DND-41 (cell line): ENCODE measurements around the gene OR5K3.

Experiments used
- ATAC-seq: fragments of 200-7000 bp; cut with Tn5 transposase; 3 replicates; pipeline ENCODE4 v1.9.1; 2021; ENCODE audit warnings: low read depth; ENCODE audit not compliant: insufficient read depth
- DNase-seq: peaks from one replicate; pipeline ENCODE4 v3.0.0-alpha.2; 2020
- H2AFZ ChIP-seq: 2 replicates; pipeline ENCODE4 v1.6.0; 2012; ENCODE audit warnings: low read depth, low read length
- H3K27ac ChIP-seq: 2 replicates; pipeline ENCODE4 v1.5.1; 2012; ENCODE audit warnings: low read length, inconsistent platforms
- H3K27me3 ChIP-seq: fragments of 200-600 bp; sonication (generic); 2 replicates; pipeline ENCODE4 v1.6.0; 2012; ENCODE audit warnings: low read length, mild to moderate bottlenecking, inconsistent platforms; ENCODE audit not compliant: insufficient read depth, poor library complexity
- H3K36me3 ChIP-seq: 2 replicates; pipeline ENCODE4 v1.5.1; 2012; ENCODE audit warnings: low read length, inconsistent platforms; ENCODE audit not compliant: insufficient read depth
- H3K4me1 ChIP-seq: 2 replicates; pipeline ENCODE4 v1.5.1; 2012; ENCODE audit warnings: mild to moderate bottlenecking, low read length; ENCODE audit not compliant: insufficient read depth
- H3K4me2 ChIP-seq: 2 replicates; pipeline ENCODE4 v1.6.0; 2012; ENCODE audit warnings: mild to moderate bottlenecking, moderate library complexity, low read length, inconsistent platforms; ENCODE audit not compliant: insufficient read depth
- H3K4me3 ChIP-seq, 2 experiments: fragments of 200-600 bp in 1 of 2; shearing (Covaris generic) in 1 of 2; 2 replicates each; pipeline ENCODE4 v1.5.1; 2012 to 2016; ENCODE audit warnings: inconsistent platforms in 2 of 2, low read length in 2 of 2, mild to moderate bottlenecking in 2 of 2, low read depth in 1 of 2, moderate library complexity in 1 of 2
- H3K79me2 ChIP-seq: 2 replicates; pipeline ENCODE4 v1.6.0; 2012; ENCODE audit warnings: low read length, inconsistent platforms; ENCODE audit not compliant: insufficient read depth
- H3K9ac ChIP-seq: 2 replicates; pipeline ENCODE4 v1.6.0; 2012; ENCODE audit warnings: low read depth, mild to moderate bottlenecking, inconsistent platforms, low read length, moderate library complexity
- H3K9me3 ChIP-seq: 2 replicates; pipeline ENCODE4 v1.5.1; 2012; ENCODE audit warnings: low read length, moderate library complexity, mild to moderate bottlenecking, inconsistent platforms; ENCODE audit not compliant: insufficient read depth, severe bottlenecking
- H4K20me1 ChIP-seq: 2 replicates; pipeline ENCODE4 v1.6.0; 2012; ENCODE audit warnings: low read length; ENCODE audit not compliant: insufficient read depth
- CTCF ChIP-seq: IDR thresholded peaks from 2 replicates; pipeline ENCODE4 v1.5.1; 2012; ENCODE audit warnings: borderline replicate concordance, low read length, moderate library complexity, mild to moderate bottlenecking; ENCODE audit not compliant: poor library complexity, severe bottlenecking; ENCODE audit errors: extremely low read depth
- EZH2 ChIP-seq: IDR thresholded peaks from 3 replicates; pipeline ENCODE4 v1.6.1; 2012; ENCODE audit warnings: borderline replicate concordance, low read depth, mild to moderate bottlenecking, moderate library complexity, low read length, inconsistent platforms; ENCODE audit not compliant: severe bottlenecking

The OR5K3 gene

GRCh38 chr3:98390366-98390765 is at the start of gene OR5K3:
TSS of gene OR5K3 (plus strand) at chr3:98390666. CDS start at chr3:98390666, 0 bp downstream.
- Histone ChIP-seq H3K4me1 (no peaks in the 10 kb centered on the region), H3K4me3 (no peak within 1 kb of the TSS), H3K27ac (no peak within 1 kb of the TSS), H4K20me1 (no peaks in the 10 kb centered on the region), H3K9ac (no peak within 1 kb of the TSS), H3K36me3 (no peaks in the 10 kb centered on the region), H2AFZ (no peak within 1 kb of the TSS), H3K4me2 (no peak within 1 kb of the TSS), H3K27me3 (no peaks in the 10 kb centered on the region), H3K79me2 (no peaks in the 10 kb centered on the region), H3K9me3 (no peaks in the 10 kb centered on the region)
- DNase-seq = no peak
- TF ChIP-seq EZH2 (no peak), CTCF (no peak)
- ATAC-seq = no peak

- Histone ChIP-seq H3K4me2 (no peak overlapping the region), H2AFZ (no peak overlapping the region), H3K4me1 (no peaks in the 10 kb centered on the region), H3K9ac (no peak overlapping the region), H3K9me3 (no peaks in the 10 kb centered on the region), H3K27me3 (peaks cover 4% of the 10 kb centered on the region), H3K79me2 (no peaks in the 10 kb centered on the region), H3K27ac (no peak overlapping the region), H3K4me3 (no peak overlapping the region), H3K36me3 (no peaks in the 10 kb centered on the region), H4K20me1 (no peaks in the 10 kb centered on the region)
- DNase-seq (no peak), ATAC-seq (no peak)
- TF ChIP-seq EZH2 (no peak), CTCF (no peak)
Observed at GRCh38 chr3:98341758-98342157, 48.7 kb upstream of the OR5K3 start.

- H3K4me2 ChIP-seq = no peak overlapping the region
- ATAC-seq (peak; percentile 81), DNase-seq (peak; percentile 55)
- H3K27me3 ChIP-seq = peaks cover 4% of the 10 kb centered on the region
- no peaks in the 10 kb centered on the region for H3K79me2 ChIP-seq
- H3K9me3 ChIP-seq = no peaks in the 10 kb centered on the region
- H3K36me3 ChIP-seq = no peaks in the 10 kb centered on the region
- H4K20me1 ChIP-seq = no peaks in the 10 kb centered on the region
- H3K4me1 ChIP-seq = no peaks in the 10 kb centered on the region
- TF ChIP-seq CTCF = peak; percentile 78
- TF ChIP-seq EZH2 = no peak
- H2AFZ ChIP-seq = no peak overlapping the region
- no peak overlapping the region for H3K27ac ChIP-seq
- no peak overlapping the region for H3K4me3 ChIP-seq
- H3K9ac ChIP-seq = no peak overlapping the region
Observed at GRCh38 chr3:98343647-98344507, 46.6 kb upstream of the OR5K3 start.
